C4-2B (cell line): Measurements from ENCODE around the gene SBNO2.

Experiments used
- H3K27ac ChIP-seq: fragments of 450-650 bp; 2 replicates; pipeline ENCODE4 v1.5.1; 2017
- ZFX ChIP-seq: fragments of 450-650 bp; IDR thresholded peaks from 2 replicates; pipeline ENCODE4 v1.6.1; 2017
- TF ChIP-seq, protein P1 (sequence below): fragments of 450-650 bp; conservative IDR thresholded peaks from 2 replicates; pipeline ENCODE4 v1.5.1; 2017; ENCODE audit warnings: mild to moderate bottlenecking

The SBNO2 gene

DNA sequence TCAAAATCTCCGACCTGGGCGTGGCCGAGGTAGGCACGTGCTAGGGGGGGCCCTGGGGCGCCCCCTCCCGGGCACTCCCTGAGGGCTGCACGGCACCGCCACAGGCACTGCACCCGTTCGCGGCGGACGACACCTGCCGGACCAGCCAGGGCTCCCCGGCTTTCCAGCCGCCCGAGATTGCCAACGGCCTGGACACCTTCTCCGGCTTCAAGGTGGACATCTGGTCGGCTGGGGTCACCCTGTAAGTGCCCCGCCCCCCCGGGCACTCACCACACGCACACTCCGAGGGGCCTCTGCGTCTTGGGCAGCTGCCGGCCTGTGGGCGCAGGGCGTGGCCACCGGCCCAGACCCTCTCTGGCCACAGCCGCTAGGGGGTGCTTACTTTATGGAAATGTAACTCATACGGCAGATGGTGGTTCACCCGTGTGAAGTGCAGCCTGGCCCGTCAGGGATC is 46.4 kb upstream of the SBNO2 start:
- no peak overlapping the region for H3K27ac ChIP-seq
- TF ChIP-seq ZFX: no peak
- TF ChIP-seq, protein P1, sequence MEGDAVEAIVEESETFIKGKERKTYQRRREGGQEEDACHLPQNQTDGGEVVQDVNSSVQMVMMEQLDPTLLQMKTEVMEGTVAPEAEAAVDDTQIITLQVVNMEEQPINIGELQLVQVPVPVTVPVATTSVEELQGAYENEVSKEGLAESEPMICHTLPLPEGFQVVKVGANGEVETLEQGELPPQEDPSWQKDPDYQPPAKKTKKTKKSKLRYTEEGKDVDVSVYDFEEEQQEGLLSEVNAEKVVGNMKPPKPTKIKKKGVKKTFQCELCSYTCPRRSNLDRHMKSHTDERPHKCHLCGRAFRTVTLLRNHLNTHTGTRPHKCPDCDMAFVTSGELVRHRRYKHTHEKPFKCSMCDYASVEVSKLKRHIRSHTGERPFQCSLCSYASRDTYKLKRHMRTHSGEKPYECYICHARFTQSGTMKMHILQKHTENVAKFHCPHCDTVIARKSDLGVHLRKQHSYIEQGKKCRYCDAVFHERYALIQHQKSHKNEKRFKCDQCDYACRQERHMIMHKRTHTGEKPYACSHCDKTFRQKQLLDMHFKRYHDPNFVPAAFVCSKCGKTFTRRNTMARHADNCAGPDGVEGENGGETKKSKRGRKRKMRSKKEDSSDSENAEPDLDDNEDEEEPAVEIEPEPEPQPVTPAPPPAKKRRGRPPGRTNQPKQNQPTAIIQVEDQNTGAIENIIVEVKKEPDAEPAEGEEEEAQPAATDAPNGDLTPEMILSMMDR: no peak

DNA sequence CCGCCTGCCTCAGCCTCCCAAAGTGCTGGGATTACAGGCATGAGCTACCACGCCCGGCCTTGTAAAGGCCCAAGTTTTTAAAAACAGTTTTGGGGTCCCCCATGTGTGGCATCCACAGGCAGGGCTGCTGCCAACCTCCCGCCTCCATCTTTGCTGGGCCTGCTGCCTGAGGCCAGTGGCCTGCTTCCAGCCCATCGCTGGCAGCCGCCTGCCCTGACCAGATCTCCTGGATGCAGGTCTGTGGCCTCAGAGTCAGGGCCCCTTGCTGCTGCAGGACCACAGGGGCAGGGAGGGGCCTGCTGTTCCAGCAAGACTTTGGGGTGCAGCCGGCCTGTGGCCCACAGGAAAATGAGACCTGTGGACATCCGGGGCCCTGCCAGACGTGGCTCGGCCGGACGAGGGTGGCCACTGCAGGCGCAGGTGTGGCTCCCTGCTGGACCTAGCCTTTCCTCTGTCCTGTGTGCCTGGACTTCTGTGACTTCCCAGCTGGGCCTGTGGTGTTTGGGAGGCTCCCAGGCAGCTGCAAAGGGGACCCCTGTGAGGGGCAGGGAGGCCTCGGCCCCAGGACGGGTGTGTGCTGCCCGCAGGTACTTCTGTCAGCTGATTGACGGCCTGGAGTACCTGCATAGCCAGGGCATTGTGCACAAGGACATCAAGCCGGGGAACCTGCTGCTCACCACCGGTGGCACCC is 45.9 kb upstream of the SBNO2 start:
- TF ChIP-seq, protein P1: no peak
- TF ChIP-seq ZFX: no peak
- no peak overlapping the region for H3K27ac ChIP-seq

DNA sequence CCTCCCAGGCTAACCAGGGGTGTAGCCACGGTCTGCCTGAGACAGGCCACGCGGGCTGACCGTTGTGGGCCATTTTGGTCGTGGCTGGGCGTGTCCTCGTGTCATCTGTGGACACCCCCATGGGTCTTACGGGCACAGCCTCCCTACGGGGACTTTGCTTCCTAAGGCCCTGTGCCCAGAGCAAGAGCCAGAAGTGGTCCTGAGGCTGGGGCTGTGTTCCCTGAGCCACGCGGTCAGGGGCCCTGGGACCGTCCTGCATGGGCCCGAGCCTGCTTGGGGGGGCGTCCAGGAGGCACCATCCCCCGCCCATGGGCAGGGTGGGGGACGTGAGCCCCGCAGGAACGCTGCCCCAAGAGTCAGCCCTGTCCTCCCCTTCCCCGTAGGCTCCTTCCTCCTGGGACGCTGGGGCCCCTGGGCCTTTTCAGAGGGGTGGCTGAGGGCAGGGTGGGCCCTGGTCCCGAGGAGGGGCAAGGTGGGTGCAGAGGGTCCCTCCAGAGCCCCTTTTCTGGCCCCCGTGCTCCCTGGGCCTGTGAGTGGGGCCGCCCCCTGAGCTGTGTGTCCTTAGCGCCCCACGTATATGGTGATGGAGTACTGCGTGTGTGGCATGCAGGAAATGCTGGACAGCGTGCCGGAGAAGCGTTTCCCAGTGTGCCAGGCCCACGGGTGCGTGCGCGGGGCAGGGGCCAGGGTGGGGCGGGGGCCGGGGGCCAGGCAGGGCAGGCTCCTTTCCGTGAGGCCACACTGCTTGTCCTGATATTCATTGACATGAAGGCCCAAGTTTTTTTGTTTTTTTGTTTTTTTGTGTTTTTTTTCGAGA is 44.9 kb upstream of the SBNO2 start:
- H3K27ac ChIP-seq: no peak overlapping the region
- TF ChIP-seq, protein P1: no peak
- TF ChIP-seq ZFX: no peak

DNA sequence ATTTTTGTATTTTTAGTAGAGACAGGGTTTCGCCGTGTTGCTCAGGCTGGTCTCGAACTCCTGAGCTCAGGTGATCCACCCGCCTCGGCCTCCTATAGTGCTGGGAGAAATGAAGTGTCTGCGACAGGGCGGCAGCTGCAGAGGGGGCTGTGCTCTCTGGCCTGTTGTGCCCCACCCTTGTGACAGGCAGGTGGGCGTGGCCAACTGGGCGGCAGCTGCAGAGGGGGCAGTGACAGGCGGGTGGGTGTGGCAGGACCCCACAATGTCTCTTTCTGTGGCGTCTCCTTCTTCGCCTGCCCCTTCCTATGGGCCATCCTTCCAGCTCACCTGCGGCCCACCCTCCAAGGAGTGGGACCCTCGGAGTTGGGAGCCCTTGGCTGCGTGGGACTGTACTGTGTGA is 43.3 kb upstream of the SBNO2 start:
- TF ChIP-seq ZFX: no peak
- TF ChIP-seq, protein P1: no peak
- no peak overlapping the region for H3K27ac ChIP-seq

DNA sequence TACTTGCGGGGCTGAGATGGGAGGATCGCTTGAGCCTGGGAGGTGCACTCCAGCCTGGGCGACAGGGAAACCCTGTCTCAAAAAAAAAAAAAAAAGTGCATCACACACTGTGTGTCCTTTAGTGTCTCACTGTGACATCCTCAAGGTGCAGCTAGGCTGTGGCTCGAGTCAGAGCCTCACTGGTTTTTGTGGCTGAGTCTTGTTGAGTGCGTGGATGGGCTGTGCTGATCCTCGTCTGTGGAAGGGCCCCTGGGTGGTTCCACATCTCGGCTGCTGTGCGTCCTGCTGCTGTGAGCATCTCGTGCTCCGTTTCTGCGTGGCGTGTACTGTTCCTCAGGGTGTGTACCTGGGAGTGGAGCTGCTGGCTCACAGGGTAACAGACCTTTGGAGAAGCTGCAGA is 42.7 kb upstream of the SBNO2 start:
- H3K27ac ChIP-seq: no peak overlapping the region
- no peak for TF ChIP-seq ZFX
- TF ChIP-seq, protein P1: no peak

DNA sequence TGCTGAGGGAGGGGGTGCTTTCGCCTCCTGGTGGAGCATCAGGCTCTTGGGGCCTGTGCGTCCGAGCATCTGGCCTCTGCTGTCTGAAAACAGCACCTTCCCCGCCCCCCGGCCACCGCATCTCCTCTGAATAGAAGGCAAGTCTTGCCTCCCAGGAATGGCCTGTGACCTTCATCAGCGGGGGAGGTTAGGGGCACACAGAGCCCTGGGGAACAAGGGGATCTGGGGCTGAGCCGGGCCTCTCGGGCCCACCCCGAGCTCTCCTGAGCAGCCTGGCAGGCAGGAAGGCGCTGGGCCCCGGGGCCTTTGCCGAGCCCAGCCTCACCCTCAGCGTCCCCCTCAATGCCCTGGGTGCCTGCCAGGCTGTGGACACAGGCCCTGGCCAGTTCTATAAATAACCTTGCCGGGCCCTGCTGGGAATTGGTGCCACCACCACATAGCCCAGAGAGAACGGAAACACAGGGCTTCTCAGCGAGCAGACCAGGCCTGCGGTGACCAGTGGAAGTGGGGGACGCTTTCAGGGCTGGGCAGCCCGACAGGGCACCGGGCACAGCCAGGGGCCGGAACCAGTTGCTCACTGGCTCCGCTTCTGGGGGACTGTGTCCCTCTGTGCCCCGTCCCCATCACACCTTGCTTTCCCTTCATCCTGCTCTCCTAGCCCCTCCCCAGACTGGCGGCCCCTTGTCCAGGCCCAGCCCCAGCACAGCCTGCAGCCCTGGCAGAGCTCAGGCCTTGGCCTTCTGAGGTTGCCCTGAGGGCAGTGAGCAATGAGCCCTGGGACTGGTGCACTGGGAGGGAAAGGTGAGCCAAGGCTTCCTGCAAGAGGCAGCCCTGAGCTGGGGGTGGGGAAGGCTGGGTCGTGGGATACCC is 41.0 kb upstream of the SBNO2 start:
- H3K27ac ChIP-seq: peak overlapping the region; percentile 18; the same call in 1 of the 2 replicates
- no peak for TF ChIP-seq ZFX

DNA sequence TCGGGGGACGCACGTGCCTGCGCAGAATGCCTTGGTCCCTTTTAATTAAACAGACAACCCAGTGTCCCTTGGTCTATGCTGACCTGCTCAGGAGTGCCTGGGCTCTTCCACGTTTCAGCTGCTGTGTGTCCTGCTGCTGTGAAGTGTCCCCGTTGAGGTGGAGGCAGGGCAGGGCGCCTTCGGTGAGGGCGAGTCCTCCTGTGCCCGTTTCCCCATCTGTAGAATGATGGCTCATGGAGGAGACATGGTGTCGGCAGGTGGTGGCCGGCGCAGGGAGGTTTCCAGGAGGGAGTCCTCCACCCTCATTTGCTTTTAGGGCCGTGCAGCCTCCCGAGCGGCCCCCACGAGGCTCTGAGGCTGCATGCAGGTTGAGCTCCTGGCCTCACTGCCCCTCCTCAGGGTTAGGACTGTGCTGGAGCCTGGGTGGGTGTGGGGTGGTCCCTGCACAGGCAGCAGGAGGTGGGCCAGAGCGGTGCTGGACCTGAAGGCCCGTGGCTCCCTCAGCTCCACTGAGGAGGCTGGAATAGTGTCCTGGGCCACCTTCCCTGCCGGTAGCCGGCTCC is 40.3 kb upstream of the SBNO2 start:
- H3K27ac ChIP-seq: peak overlapping the region; percentile 18; the same call in 1 of the 2 replicates
- TF ChIP-seq, protein P1: no peak
- TF ChIP-seq ZFX: no peak
